ENCODE results near the gene CLCN4.

The CLCN4 gene

DNA sequence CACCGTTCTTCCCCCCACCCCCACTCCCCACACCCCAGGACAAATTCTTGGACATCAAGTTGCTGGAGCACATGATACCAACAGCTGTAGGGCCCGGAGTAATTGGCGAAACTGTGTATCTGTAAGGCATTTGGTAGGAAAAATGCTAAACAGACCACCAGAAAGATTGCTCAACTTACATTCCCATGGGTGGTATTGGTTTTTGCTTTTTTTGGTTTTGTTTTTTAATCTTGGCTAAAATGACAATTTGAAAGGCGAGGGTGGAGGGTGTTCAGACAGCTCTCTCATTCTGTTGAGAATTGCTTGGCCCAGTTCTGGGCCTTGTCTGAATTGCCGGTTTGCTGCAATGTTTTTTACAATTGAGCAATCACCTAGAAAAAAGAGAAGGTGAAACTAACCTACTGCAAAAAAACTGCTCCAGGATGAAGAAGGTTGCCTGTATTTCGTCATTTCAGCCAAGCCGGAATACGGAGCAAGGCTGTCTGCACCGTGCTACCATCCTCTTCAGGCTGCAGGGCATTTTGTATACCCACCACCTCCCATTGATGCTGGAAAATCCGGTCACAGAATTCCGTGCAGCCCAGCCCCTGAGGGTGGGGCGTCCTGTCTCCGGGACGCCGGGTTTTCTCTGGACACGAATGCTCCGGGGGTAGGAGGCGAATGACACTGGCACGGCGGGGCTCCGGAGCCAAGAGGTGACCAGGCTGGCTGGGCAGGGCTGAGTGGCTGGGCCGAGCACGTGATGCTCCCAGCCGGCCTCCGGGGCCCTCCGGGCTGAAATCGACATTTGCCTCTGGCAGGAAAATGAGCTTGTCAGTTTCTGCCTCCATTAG is at the start of gene CLCN4:
CLCN4 (plus strand) TSS at position 777 of the 833 bp plus-strand sequence. CDS start 28,058 bp downstream, outside the sequence.
- peak; percentile 50 for DNase-seq (ENCODE audit: extremely low spot score)
- TF ChIP-seq CTCF (IDR thresholded peaks at IDR 0.05; ENCODE audit: control extremely low read depth, extremely low read depth, low read depth, missing control alignments), result no peak
- ChIA-PET CTCF (interaction anchor here (0.7 to 2.2 kb wide), 2 partner anchors 18 to 37 kb away, joined by 3 to 9 read pairs; no protein-coding TSS in a partner anchor), POLR2A (no interaction called here)

- POLR2A ChIA-PET, result no interaction called here
These were observed 49.3 kb upstream of the CLCN4 start for GRCh38 chrX:10107483-10107882.

DNA sequence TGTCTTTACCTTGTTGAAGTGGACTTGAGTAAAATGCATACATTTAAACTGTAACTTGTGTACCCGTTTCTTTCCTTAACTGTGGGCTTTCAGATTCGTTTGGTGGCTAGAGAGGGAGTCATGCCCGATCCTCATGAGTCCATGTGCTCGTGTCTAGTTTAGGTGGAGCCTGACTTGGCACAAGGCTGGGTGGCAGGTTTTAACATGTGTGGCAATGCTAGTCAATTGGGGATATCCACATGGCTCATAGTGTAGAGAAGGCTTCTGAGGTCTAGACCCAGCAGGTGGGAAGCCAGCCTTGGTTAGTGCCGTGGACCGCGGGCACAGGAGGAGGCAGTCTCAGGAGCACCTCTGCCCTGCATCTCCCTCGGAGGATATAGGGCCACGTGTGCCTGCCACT is 48.5 kb upstream of the CLCN4 start:
- DNase-seq (ENCODE audit: extremely low spot score), result no peak
- no peak for TF ChIP-seq CTCF (IDR thresholded peaks at IDR 0.05; ENCODE audit: control extremely low read depth, extremely low read depth, low read depth, missing control alignments)
- CTCF ChIA-PET, result interaction anchor here (1.2 to 2.8 kb wide), 3 partner anchors 11 to 25 kb away, joined by 3 to 9 read pairs (median 4); no protein-coding TSS in a partner anchor
- POLR2A ChIA-PET, result no interaction called here

More at GRCh38 chrX:10107483-10107882, 49.3 kb upstream of the CLCN4 start:
- no peak for DNase-seq (ENCODE audit: extremely low spot score)
- CTCF ChIA-PET, result interaction anchor here (1.2 to 2.8 kb wide), 4 partner anchors 11 to 111 kb away, joined by 3 to 9 read pairs (median 4); no protein-coding TSS in a partner anchor
- TF ChIP-seq CTCF (IDR thresholded peaks at IDR 0.05; ENCODE audit: control extremely low read depth, extremely low read depth, low read depth, missing control alignments), result no peak

- ChIA-PET POLR2A (no interaction called here), CTCF (interaction anchor here (1.0 to 13.2 kb wide), 3 partner anchors 10 to 114 kb away, joined by 3 to 305 read pairs (median 34); no protein-coding TSS in a partner anchor)
- DNase-seq (ENCODE audit: extremely low spot score), result no peak
- TF ChIP-seq CTCF (IDR thresholded peaks at IDR 0.05; ENCODE audit: control extremely low read depth, extremely low read depth, low read depth, missing control alignments), result no peak
These were observed 47.1 kb upstream of the CLCN4 start for GRCh38 chrX:10109695-10110094.

- ChIA-PET CTCF (interaction anchor here (1.0 to 13.2 kb wide), 4 partner anchors 9 to 115 kb away, joined by 3 to 305 read pairs (median 18); no protein-coding TSS in a partner anchor), POLR2A (interaction anchor here (1.0 kb wide), 1 partner anchor 9 kb away, joined by 3 read pairs; no protein-coding TSS in a partner anchor)
- DNase-seq (ENCODE audit: extremely low spot score), result no peak
- TF ChIP-seq CTCF (IDR thresholded peaks at IDR 0.05; ENCODE audit: control extremely low read depth, extremely low read depth, low read depth, missing control alignments), result no peak
These were observed 46.3 kb upstream of the CLCN4 start for GRCh38 chrX:10110316-10110935.

DNA sequence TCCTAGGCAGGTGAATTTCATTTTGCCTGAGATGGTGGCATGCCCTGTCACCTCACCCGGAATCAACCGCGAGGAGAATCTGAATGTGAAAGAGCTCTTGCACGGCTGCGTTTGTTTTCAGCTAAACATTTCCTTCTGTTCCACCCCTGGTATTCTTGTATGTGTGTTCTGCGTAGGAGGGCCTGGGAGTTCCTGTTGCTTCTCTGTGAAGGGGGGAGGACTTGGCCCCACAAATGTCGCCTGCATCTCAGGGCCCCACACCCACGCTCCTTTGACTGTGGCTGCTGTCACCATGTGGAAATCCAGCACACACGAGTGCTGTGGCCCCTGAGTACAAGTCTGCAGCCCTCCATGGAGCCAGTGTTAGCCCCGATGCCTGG is 45.8 kb upstream of the CLCN4 start:
- DNase-seq (ENCODE audit: extremely low spot score), result peak; percentile 54
- CTCF ChIA-PET, result interaction anchor here (1.1 to 13.2 kb wide), 5 partner anchors 9 to 115 kb away, joined by 3 to 305 read pairs (median 5); no protein-coding TSS in a partner anchor
- TF ChIP-seq CTCF (IDR thresholded peaks at IDR 0.05; ENCODE audit: control extremely low read depth, extremely low read depth, low read depth, missing control alignments), result no peak
- POLR2A ChIA-PET, result interaction anchor here (1.0 kb wide), 1 partner anchor 8 kb away, joined by 3 read pairs; no protein-coding TSS in a partner anchor

Data from GM10248 (cell line).